Nephron (organoid): ENCODE results near the gene ROBO1.

Experiments used
- H3K27ac Mint-ChIP-seq, 3 experiments: 2 replicates each; pipeline ENCODE4 v1.8.0; 2020; ENCODE audit warnings: mixed read lengths in 3 of 3, mild to moderate bottlenecking in 2 of 3, moderate library complexity in 1 of 3
- H3K27me3 Mint-ChIP-seq: 2 replicates; pipeline ENCODE4 v1.8.0; 2021; ENCODE audit warnings: low read depth, mild to moderate bottlenecking, moderate library complexity, mixed read lengths
- H3K36me3 Mint-ChIP-seq: 2 replicates; pipeline ENCODE4 v1.8.0; 2020; ENCODE audit warnings: low read depth, mixed read lengths
- H3K4me1 Mint-ChIP-seq: 2 replicates; pipeline ENCODE4 v1.8.0; 2020; ENCODE audit warnings: mixed read lengths
- H3K4me3 Mint-ChIP-seq, 3 experiments: 2 replicates each; pipeline ENCODE4 v1.8.0; 2020; ENCODE audit warnings: mild to moderate bottlenecking in 3 of 3, mixed read lengths in 3 of 3, moderate library complexity in 2 of 3
- H3K9me3 Mint-ChIP-seq: 2 replicates; pipeline ENCODE4 v1.8.0; 2020; ENCODE audit warnings: mixed read lengths
- TF ChIP-seq, protein P1 (sequence below), 3 experiments: fragments of 200-600 bp; sonication (generic); IDR thresholded peaks; one replicate each; pipeline ENCODE4 v1.5.0; 2021; ENCODE audit warnings: antibody characterized with exemption in 3 of 3; ENCODE audit not compliant: unreplicated experiment in 3 of 3

Gene ROBO1

GRCh38 chr3:79018671-79019136, 749.1 kb downstream of the ROBO1 start:
- H3K9me3 Mint-ChIP-seq = no peaks in the 10 kb centered on the region
- H3K4me3 Mint-ChIP-seq = no peak overlapping the region
- TF ChIP-seq, protein P1, sequence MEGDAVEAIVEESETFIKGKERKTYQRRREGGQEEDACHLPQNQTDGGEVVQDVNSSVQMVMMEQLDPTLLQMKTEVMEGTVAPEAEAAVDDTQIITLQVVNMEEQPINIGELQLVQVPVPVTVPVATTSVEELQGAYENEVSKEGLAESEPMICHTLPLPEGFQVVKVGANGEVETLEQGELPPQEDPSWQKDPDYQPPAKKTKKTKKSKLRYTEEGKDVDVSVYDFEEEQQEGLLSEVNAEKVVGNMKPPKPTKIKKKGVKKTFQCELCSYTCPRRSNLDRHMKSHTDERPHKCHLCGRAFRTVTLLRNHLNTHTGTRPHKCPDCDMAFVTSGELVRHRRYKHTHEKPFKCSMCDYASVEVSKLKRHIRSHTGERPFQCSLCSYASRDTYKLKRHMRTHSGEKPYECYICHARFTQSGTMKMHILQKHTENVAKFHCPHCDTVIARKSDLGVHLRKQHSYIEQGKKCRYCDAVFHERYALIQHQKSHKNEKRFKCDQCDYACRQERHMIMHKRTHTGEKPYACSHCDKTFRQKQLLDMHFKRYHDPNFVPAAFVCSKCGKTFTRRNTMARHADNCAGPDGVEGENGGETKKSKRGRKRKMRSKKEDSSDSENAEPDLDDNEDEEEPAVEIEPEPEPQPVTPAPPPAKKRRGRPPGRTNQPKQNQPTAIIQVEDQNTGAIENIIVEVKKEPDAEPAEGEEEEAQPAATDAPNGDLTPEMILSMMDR (IDR thresholded peaks at IDR 0.05; ENCODE audit: unreplicated experiment in 3 of 3) = no peak
- peaks cover 3% of the 10 kb centered on the region for H3K4me1 Mint-ChIP-seq
- no peaks in the 10 kb centered on the region for H3K36me3 Mint-ChIP-seq
- no peaks in the 10 kb centered on the region for H3K27me3 Mint-ChIP-seq
- H3K27ac Mint-ChIP-seq = peak overlapping the region in 1 of 3 experiments; percentile 100

DNA sequence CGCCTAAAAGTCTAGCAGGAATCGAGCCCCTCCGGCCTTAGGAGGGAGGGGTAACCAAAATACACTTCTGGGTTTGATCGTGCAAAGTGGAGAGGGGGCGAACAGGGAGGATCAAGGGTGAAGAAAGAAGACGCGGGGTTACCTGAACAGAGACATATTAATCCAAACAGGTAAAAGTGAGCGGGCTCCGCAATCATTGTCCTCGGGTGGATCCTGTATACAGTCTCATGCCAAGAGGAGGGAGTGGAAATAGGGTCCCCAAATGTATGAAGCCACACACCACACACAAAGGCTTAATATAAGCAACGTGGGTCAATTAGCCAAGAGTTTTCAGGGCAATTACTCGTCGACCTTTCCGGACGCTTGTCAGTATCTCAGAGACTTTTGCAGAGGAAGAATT, 749.5 kb downstream of the ROBO1 start:
- TF ChIP-seq, protein P1 (IDR thresholded peaks at IDR 0.05; ENCODE audit: unreplicated experiment in 3 of 3) = no peak
- Mint-ChIP-seq H3K27me3 (no peaks in the 10 kb centered on the region), H3K9me3 (no peaks in the 10 kb centered on the region), H3K4me1 (peaks cover 7% of the 10 kb centered on the region), H3K27ac (no peak overlapping the region), H3K36me3 (no peaks in the 10 kb centered on the region), H3K4me3 (no peak overlapping the region)

GRCh38 chr3:79016587-79017376, 751.0 kb downstream of the ROBO1 start:
- Mint-ChIP-seq H3K27me3 (no peaks in the 10 kb centered on the region), H3K9me3 (no peaks in the 10 kb centered on the region), H3K4me1 (peaks cover 22% of the 10 kb centered on the region), H3K4me3 (no peak overlapping the region), H3K36me3 (no peaks in the 10 kb centered on the region), H3K27ac (no peak overlapping the region)
- TF ChIP-seq, protein P1 (IDR thresholded peaks at IDR 0.05; ENCODE audit: unreplicated experiment in 3 of 3) = no peak

DNA sequence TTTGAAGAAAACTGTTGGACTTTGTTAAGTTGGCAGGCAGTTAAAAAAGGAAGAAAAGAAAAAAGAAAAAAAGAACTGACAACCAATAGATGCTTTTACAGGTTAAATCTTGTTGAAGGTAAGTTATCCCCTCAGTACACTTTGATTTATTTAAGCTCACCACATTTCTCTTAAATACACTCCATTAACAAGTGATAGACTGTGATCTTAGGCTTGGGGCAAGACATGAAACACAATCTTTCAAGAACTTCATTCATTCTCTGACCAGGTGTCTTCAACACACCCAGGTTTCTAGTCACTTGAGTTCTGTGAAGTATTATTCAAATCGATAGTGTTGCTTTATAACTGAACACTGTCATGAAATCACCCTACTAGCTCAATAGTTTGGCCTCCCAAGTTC, 751.9 kb downstream of the ROBO1 start:
- H3K4me1 Mint-ChIP-seq = peaks cover 29% of the 10 kb centered on the region
- TF ChIP-seq, protein P1 (IDR thresholded peaks at IDR 0.05; ENCODE audit: unreplicated experiment in 3 of 3) = no peak
- H3K27ac Mint-ChIP-seq = peak overlapping the region in 2 of 3 experiments; percentile 11 to 76
- no peaks in the 10 kb centered on the region for H3K9me3 Mint-ChIP-seq
- no peaks in the 10 kb centered on the region for H3K27me3 Mint-ChIP-seq
- no peaks in the 10 kb centered on the region for H3K36me3 Mint-ChIP-seq
- no peak overlapping the region for H3K4me3 Mint-ChIP-seq

DNA sequence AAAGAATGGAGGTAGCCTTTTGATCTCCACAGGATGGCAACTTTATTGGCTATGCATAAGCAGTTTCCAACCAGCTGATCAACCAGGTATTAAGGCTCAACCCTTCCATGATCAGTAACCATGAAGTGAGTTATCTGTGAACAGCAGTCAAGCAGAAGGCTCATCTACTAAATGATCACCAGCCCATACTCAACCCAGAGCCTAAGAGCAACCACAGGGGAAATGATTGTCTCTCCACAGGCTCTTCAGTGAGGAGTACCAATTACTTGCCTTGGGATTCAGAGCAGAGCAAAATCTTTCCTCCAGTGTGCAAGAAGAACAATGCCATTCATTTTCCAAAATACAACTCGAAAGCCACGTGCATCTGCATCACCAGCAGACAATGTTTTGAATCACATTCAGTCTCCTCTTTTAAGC, 754.8 kb downstream of the ROBO1 start:
- TF ChIP-seq, protein P1 (IDR thresholded peaks at IDR 0.05; ENCODE audit: unreplicated experiment in 3 of 3) = no peak
- Mint-ChIP-seq H3K27me3 (no peaks in the 10 kb centered on the region), H3K4me1 (peaks cover 40% of the 10 kb centered on the region), H3K36me3 (no peaks in the 10 kb centered on the region), H3K4me3 (peak overlapping the region; percentile 39 to 70 (median 53)), H3K9me3 (no peaks in the 10 kb centered on the region), H3K27ac (peak overlapping the region; percentile 26 to 51 (median 34))

GRCh38 chr3:79012530-79012913, 755.3 kb downstream of the ROBO1 start:
- H3K27me3 Mint-ChIP-seq = no peaks in the 10 kb centered on the region
- no peaks in the 10 kb centered on the region for H3K9me3 Mint-ChIP-seq
- peak overlapping the region; percentile 39 to 70 (median 53) for H3K4me3 Mint-ChIP-seq
- TF ChIP-seq, protein P1 (IDR thresholded peaks at IDR 0.05; ENCODE audit: unreplicated experiment in 3 of 3) = no peak
- H3K36me3 Mint-ChIP-seq = no peaks in the 10 kb centered on the region
- peak overlapping the region; percentile 26 to 51 (median 34) for H3K27ac Mint-ChIP-seq
- peaks cover 43% of the 10 kb centered on the region for H3K4me1 Mint-ChIP-seq
